Karpas-422 (cell line): ENCODE results near the gene IFI44L. TPM values are rescaled to one million over a fixed set of nuclear protein-coding genes. Genes with fewer than 3 reads are reported as not detected.

Source experiments
- DNase-seq: peaks from one replicate; pipeline ENCODE4 v3.0.0-alpha.2; 2015
- H2AFZ ChIP-seq: fragments of 200-600 bp; sonication (generic); 2 replicates; pipeline ENCODE4 v1.6.1; 2014; ENCODE audit warnings: antibody characterized with exemption, low read length, mixed read lengths
- H3K27ac ChIP-seq: fragments of 200-600 bp; sonication (generic); 2 replicates; pipeline ENCODE4 v1.5.1; 2014; ENCODE audit warnings: mild to moderate bottlenecking, low read length, moderate library complexity
- H3K27me3 ChIP-seq: fragments of 200-600 bp; sonication (generic); 2 replicates; pipeline ENCODE4 v1.6.1; 2014; ENCODE audit warnings: low read length, mixed read lengths
- H3K36me3 ChIP-seq: fragments of 200-600 bp; sonication (generic); 2 replicates; pipeline ENCODE4 v1.6.1; 2014; ENCODE audit warnings: low read length, mixed read lengths; ENCODE audit not compliant: insufficient read depth
- H3K4me1 ChIP-seq: fragments of 200-600 bp; sonication (generic); 2 replicates; pipeline ENCODE4 v1.6.1; 2014; ENCODE audit warnings: mild to moderate bottlenecking, low read length, mixed read lengths
- H3K4me2 ChIP-seq: fragments of 200-600 bp; sonication (generic); 2 replicates; pipeline ENCODE4 v1.6.1; 2014; ENCODE audit warnings: low read length, low read depth, mild to moderate bottlenecking; ENCODE audit not compliant: poor library complexity, severe bottlenecking
- H3K4me3 ChIP-seq: fragments of 200-600 bp; sonication (generic); 2 replicates; pipeline ENCODE4 v1.5.1; 2014; ENCODE audit warnings: mild to moderate bottlenecking, antibody characterized with exemption, low read length, mixed read lengths
- H3K79me2 ChIP-seq: fragments of 200-600 bp; sonication (generic); 2 replicates; pipeline ENCODE4 v1.6.1; 2014; ENCODE audit warnings: mild to moderate bottlenecking, low read length, mixed read lengths
- H3K9ac ChIP-seq: fragments of 200-600 bp; sonication (generic); 2 replicates; pipeline ENCODE4 v1.6.0; 2014; ENCODE audit warnings: low read length
- H3K9me2 ChIP-seq: fragments of 200-600 bp; sonication (generic), shearing (Covaris generic); replicated peaks from 2 replicates; pipeline ENCODE4 v1.6.0; 2014; ENCODE audit warnings: mild to moderate bottlenecking, low read length, moderate library complexity; ENCODE audit not compliant: insufficient read depth
- H3K9me3 ChIP-seq: fragments of 300-700, 200-600 bp; sonication (generic); 2 replicates; pipeline ENCODE4 v1.6.1; 2014; ENCODE audit warnings: low read length, mixed read lengths
- H4K20me1 ChIP-seq: fragments of 200-600 bp; sonication (generic); 2 replicates; pipeline ENCODE4 v1.6.1; 2014; ENCODE audit warnings: mild to moderate bottlenecking, antibody characterized with exemption, low read length, low read depth; ENCODE audit not compliant: insufficient read depth
- total RNA-seq: library from RNA; depleted of rRNA; stranded (reverse); fragments of >200 nt; shearing (Covaris generic); gene quantifications from 2 replicates; pipeline ENCODE4 v1.2.3, GENCODE V29; 2014; ENCODE audit warnings: low replicate concordance; rRNA removed

Gene IFI44L
- 0.54 and 3.5 TPM in 2 replicates for total RNA-seq

GRCh38 chr1:78619803-78620579, at the start of gene IFI44L:
Gene IFI44L, plus strand, starts transcription at chr1:78620448. Its CDS starts 7,468 bp downstream, at chr1:78627916.
- Histone ChIP-seq H3K4me3 (no peak within 1 kb of the TSS; the same call in 1 of the 2 replicates), H3K36me3 (no peaks in the 10 kb centered on the region), H3K9me3 (no peaks in the 10 kb centered on the region), H3K79me2 (no peaks in the 10 kb centered on the region), H3K9ac (no peak within 1 kb of the TSS), H3K27me3 (no peaks in the 10 kb centered on the region), H3K9me2 (no peaks in the 10 kb centered on the region), H4K20me1 (no peaks in the 10 kb centered on the region), H3K4me2 (peak within 1 kb of the TSS; percentile 35), H3K27ac (no peak within 1 kb of the TSS), H2AFZ (no peak within 1 kb of the TSS), H3K4me1 (peaks cover 15% of the 10 kb centered on the region)
- DNase-seq: no peak

DNA sequence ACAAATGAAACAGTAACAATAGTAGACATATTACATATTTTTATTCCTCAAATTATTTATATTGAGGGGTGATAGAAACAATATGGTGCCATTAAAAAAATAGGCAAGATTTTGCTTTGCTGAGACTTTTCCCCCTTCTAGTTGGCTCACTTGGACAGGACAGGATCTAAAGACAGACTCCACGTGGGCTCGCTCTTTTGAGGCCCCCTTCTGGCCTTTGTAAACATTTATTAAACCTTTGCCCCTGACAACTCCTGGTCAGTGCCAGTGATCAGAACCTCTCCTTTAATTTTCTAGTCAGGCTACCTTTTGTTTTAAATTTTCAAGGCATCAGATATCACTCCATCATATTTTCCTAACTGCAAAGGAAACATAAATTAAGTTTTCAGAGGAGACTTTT, 49.7 kb upstream of the IFI44L start:
- H3K79me2 ChIP-seq: no peaks in the 10 kb centered on the region
- H3K9me2 ChIP-seq: no peaks in the 10 kb centered on the region
- H3K36me3 ChIP-seq: no peaks in the 10 kb centered on the region
- H3K4me2 ChIP-seq: no peak overlapping the region
- H4K20me1 ChIP-seq: no peaks in the 10 kb centered on the region
- no peak overlapping the region for H3K9ac ChIP-seq
- H3K27ac ChIP-seq: no peak overlapping the region
- H3K9me3 ChIP-seq: no peaks in the 10 kb centered on the region
- no peak for DNase-seq
- no peaks in the 10 kb centered on the region for H3K4me1 ChIP-seq
- no peak overlapping the region for H3K4me3 ChIP-seq
- H2AFZ ChIP-seq: no peak overlapping the region
- no peaks in the 10 kb centered on the region for H3K27me3 ChIP-seq

GRCh38 chr1:78577257-78578100, 42.8 kb upstream of the IFI44L start:
- Histone ChIP-seq H4K20me1 (no peaks in the 10 kb centered on the region), H3K9me2 (no peaks in the 10 kb centered on the region), H3K4me3 (no peak overlapping the region), H3K9ac (no peak overlapping the region), H3K27me3 (no peaks in the 10 kb centered on the region), H3K9me3 (no peaks in the 10 kb centered on the region), H2AFZ (no peak overlapping the region), H3K36me3 (no peaks in the 10 kb centered on the region), H3K4me2 (no peak overlapping the region), H3K27ac (no peak overlapping the region), H3K4me1 (peaks cover 2% of the 10 kb centered on the region), H3K79me2 (no peaks in the 10 kb centered on the region)
- DNase-seq: no peak

- Histone ChIP-seq H3K4me1 (peaks cover 10% of the 10 kb centered on the region), H3K9me3 (no peaks in the 10 kb centered on the region), H3K79me2 (no peaks in the 10 kb centered on the region), H3K9ac (no peak overlapping the region), H3K9me2 (no peaks in the 10 kb centered on the region), H2AFZ (no peak overlapping the region), H3K4me3 (no peak overlapping the region), H4K20me1 (no peaks in the 10 kb centered on the region), H3K27me3 (no peaks in the 10 kb centered on the region), H3K4me2 (no peak overlapping the region), H3K27ac (no peak overlapping the region), H3K36me3 (no peaks in the 10 kb centered on the region)
- no peak for DNase-seq
These were observed 33.7 kb upstream of the IFI44L start for GRCh38 chr1:78586572-78586971.

DNA sequence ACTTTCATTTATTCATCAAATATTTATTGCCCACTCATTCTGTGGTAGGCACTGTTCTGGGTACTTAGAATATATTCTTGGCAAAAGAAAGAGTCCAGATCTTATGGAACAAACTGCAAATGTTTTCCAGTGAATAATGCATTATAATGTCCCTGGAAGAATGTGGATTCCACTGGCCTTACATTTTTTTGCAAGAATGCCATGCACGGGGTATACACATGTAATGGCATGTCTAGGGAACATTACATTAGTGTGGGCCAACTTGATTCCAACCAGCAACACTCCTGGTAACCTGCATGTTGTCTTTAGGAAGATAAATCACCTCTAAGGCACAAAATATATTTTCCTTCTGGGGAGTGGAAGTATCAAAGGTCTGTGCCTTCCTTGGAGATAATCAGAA, 33.0 kb upstream of the IFI44L start:
- H3K9me2 ChIP-seq: no peaks in the 10 kb centered on the region
- no peak overlapping the region for H3K4me3 ChIP-seq
- no peak overlapping the region for H3K9ac ChIP-seq
- no peak overlapping the region for H3K4me2 ChIP-seq
- H3K9me3 ChIP-seq: no peaks in the 10 kb centered on the region
- no peak overlapping the region for H3K27ac ChIP-seq
- H3K4me1 ChIP-seq: peaks cover 10% of the 10 kb centered on the region
- no peaks in the 10 kb centered on the region for H3K36me3 ChIP-seq
- no peak for DNase-seq
- no peaks in the 10 kb centered on the region for H4K20me1 ChIP-seq
- H3K27me3 ChIP-seq: no peaks in the 10 kb centered on the region
- H3K79me2 ChIP-seq: no peaks in the 10 kb centered on the region
- no peak overlapping the region for H2AFZ ChIP-seq

DNA sequence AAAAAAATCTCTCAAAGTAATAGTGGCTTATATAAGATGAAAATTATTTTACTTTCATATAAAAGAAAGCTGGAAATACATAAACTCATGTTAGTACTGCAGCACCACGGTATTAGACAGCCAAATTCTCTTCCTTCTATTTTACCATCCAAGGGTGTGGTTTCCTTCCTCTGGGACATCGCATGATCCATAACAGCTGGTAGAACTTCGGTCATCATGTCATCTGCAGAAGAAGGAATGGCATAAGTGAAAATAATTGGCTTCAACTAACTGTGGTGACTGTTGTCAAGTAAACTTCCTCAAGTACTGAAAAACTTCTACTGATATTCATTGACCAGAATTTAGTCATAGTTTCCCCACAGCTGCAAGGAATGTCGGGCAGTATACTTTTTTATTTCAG, 28.3 kb upstream of the IFI44L start:
- Histone ChIP-seq H3K27ac (no peak overlapping the region), H3K9ac (no peak overlapping the region), H3K4me2 (no peak overlapping the region), H3K79me2 (no peaks in the 10 kb centered on the region), H3K9me3 (no peaks in the 10 kb centered on the region; the same call in 1 of the 2 replicates), H2AFZ (no peak overlapping the region), H3K27me3 (no peaks in the 10 kb centered on the region), H3K4me1 (no peaks in the 10 kb centered on the region), H3K36me3 (no peaks in the 10 kb centered on the region), H4K20me1 (no peaks in the 10 kb centered on the region), H3K4me3 (no peak overlapping the region), H3K9me2 (no peaks in the 10 kb centered on the region)
- DNase-seq: no peak

GRCh38 chr1:78599294-78599693, 21.0 kb upstream of the IFI44L start:
- Histone ChIP-seq H3K9me3 (no peaks in the 10 kb centered on the region; the same call in 1 of the 2 replicates), H3K36me3 (no peaks in the 10 kb centered on the region), H3K27ac (no peak overlapping the region), H3K27me3 (no peaks in the 10 kb centered on the region), H3K79me2 (no peaks in the 10 kb centered on the region), H3K4me1 (no peaks in the 10 kb centered on the region), H4K20me1 (no peaks in the 10 kb centered on the region), H2AFZ (no peak overlapping the region), H3K4me3 (no peak overlapping the region), H3K9me2 (no peaks in the 10 kb centered on the region), H3K4me2 (no peak overlapping the region), H3K9ac (no peak overlapping the region)
- no peak for DNase-seq

DNA sequence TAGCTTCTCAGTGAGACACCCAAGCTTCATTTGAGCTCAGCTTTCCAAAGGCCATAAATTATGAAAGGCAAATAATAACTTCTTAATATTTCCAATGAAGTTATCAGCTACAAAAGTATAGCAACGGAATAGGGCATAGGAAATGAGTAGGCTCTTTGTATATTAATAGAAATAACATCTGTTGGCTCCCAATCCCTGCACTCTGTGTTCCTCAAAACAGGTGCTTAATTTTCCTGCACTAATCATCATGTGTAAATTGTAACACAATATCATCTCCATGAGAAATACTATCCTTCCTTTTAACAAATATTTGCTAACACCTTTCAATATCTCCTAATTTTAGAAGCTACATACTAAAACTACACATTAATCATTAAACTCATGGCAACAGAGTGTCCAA, 19.2 kb upstream of the IFI44L start:
- Histone ChIP-seq H3K9me2 (no peaks in the 10 kb centered on the region), H2AFZ (no peak overlapping the region), H3K79me2 (no peaks in the 10 kb centered on the region), H3K9me3 (no peaks in the 10 kb centered on the region), H3K27me3 (no peaks in the 10 kb centered on the region), H3K4me3 (no peak overlapping the region), H3K9ac (no peak overlapping the region), H3K4me1 (no peaks in the 10 kb centered on the region), H3K36me3 (no peaks in the 10 kb centered on the region), H3K27ac (no peak overlapping the region), H4K20me1 (no peaks in the 10 kb centered on the region), H3K4me2 (no peak overlapping the region)
- DNase-seq: no peak
